ENCODE measurements around the gene LEFTY1.

GRCh38 chr1:225930566-225930965, 41.6 kb upstream of the LEFTY1 start:
- TF ChIP-seq EP300 (IDR thresholded peaks at IDR 0.05; ENCODE audit: borderline replicate concordance) (no peak), EGR1 (IDR thresholded peaks at IDR 0.05) (no peak), RAD21 (IDR thresholded peaks at IDR 0.05; ENCODE audit: low read depth) (no peak), REST (IDR thresholded peaks at IDR 0.05; ENCODE audit: low read depth) (no peak), TCF12 (IDR thresholded peaks at IDR 0.05; ENCODE audit: low read depth) (no peak), TAF1 (IDR thresholded peaks at IDR 0.05; ENCODE audit: low read depth) (no peak), CEBPB (IDR thresholded peaks at IDR 0.05) (no peak), MAX (IDR thresholded peaks at IDR 0.05) (no peak), TEAD4 (IDR thresholded peaks at IDR 0.05) (no peak)

All from Ishikawa (cell line).